CD4-positive, alpha-beta T cell treated with Interleukin-17A for 1 hour (primary cell): ENCODE measurements around the gene FNIP2.
"Not testable (repeated sequence)": the region's sequence is repeated elsewhere in the genome, so short reads cannot be mapped to it uniquely, and the experiment has no call there.

Experiments
- DNase-seq: peaks from one replicate; pipeline ENCODE4 v3.0.0-alpha.2; 2020

FNIP2 gene

DNA sequence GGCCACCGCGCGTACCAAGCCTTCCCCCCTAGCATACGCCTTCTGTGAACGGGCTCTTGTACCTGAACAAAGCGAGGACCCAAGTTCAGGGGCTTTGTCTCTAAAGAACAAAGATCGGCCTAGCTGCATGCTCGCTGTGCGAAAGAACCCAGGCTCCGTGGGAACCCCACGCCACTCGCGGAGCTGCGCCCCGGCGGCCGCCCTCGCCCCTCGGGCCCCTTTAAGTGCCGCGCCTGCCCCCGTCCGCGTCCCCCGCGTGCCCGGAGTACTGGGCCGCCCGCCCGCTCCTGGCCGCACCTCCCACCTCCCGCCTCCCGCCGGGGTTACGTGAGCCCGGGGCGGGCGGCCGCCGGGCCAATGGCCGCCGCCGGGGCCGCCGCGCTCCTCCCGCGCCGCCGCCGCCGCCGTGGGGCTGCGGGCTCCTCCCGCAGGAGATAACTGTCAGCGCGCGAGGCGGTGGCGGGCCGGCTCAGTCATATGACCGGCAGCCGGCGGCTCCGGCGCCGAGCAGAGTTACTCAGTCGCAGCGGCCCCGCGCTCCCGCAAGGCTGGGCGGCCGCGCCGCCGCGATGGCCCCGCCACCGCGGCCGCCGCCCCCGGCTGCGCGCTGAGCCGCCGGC, at the start of gene FNIP2:
Gene FNIP2, plus strand, starts transcription at position 472 of the 620 bp plus-strand sequence. CDS start 187 bp downstream, outside the sequence.
- peak; percentile 75 for DNase-seq

DNA sequence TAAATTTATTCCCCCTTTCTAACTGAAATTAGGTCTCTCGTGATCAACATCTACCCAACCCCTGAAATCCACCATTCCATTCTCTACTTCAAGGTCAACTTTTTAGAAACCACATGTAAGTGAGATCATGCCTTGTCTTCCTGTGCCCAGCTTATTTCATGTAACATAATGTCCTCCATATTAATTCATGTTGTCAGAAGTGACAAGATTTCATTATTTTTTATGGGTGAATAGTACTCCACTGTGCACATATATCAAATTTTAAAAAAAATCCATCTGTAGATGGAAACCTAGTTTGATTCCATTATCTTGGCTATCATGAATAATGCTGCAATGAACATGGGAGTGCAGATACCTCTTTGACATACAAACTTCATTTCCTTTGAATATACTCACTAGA, 47.1 kb upstream of the FNIP2 start:
- DNase-seq: no peak

DNA sequence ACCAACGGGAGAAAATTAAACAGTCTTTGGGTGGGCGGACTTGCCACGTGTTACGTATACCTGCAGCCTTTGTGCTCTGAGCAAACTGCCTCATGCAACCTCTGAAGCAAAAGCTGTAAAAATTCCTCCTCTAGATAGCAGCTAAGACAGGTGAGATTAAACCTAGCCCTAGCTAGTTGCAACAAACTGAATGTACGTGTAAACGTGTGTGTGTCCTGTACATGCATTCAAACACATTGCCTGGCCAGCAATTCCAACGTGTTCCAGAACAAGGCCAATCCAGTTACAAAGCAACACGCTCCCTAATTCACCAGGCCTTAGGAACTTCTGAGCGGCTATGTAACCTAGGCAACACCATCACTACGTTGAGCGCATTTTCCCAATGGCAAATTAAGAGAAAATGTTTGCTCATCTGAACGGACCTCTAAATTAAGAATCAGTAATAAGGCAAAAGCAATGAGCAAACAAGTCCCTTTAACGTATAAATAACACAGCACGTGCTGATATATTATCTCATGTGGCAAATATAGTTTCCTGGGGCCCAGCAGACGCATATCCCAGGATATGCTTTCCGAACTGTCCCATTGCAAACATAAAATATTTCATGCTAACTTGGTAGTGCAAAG, 46.4 kb upstream of the FNIP2 start:
- no peak for DNase-seq

DNA sequence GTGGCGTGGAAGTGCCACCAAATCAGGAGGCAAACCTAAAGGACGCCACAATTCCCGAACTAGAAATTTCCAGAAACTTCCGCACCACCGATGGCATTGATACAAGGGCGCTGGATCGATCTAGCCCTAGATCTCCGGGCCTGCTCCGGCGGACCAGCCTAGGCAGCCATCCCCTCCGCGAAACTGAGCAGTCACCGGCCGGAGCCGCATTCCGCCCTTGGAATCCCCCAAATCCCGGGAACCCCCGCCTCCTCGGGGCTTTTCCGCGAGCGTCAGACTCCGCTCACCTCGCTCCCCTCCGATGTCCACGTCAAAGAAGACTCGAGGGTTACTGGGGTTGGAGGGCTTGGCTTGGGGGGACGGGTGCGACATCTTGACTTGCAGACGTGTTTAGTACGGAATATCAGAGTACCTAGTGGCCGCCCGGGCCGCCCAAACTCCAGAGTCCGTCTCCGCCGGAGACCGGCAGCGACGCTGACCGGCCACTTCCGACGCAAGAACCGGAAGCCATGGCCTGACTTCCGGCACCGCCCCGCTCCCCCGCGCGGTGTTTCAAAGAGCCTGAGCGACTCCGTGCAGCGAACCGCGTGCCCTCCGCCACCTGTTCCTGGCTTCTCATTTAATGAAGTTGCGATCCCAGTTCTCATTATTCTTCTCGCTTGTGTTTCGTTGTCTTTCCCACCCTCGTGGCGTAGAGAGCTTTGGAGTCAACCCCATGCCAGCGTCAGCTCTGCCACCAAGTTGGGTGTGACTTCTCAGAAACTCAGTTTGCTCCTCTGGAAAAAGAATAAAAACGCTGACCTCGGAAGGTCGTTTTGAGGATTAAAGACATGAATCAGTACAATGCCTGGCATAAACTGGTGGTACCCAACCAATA, 45.7 kb upstream of the FNIP2 start, which contains the start of gene PPID:
Gene PPID, minus strand, starts transcription at position 480 of the 877 bp plus-strand sequence. Its CDS starts 108 bp downstream, at position 372.
- peak; percentile 84 for DNase-seq

DNA sequence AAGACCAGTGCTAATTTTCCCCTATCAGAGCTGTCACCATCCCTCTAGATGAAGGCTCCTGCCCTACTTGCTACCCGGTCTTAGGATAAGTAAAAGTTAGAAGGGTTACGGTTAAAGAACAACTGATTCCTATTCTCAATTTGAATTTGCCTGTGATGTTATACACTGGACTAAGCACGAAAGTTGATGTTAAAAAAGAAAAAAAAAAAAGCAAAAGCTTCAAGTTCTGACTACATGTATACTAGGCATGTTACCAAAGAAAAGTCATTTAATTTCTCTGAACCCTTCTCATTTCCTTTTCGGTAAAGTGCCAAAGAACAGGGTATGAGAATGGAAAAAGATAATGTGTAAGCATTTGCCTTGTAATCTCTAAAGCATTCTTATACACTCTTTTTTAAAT, 44.2 kb upstream of the FNIP2 start:
- no peak for DNase-seq

DNA sequence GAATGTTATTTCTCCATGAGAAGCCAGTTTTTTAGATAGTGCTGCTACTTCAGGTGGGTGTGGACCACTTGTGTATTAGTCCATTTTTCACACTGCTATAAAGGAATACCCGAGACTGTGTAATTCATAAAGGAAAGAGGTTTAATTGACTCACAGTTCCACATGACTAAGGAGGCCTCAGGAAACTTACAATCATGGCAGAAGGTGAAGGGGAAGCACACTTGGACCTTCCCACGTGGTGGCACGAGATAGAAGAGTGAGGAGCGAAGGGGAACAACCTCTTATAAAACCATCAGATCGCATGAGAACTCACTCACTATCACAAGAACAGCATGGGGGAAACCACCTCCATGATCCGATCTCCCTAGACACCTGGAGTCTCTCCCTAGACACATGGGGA, 42.2 kb upstream of the FNIP2 start:
- DNase-seq: no peak

DNA sequence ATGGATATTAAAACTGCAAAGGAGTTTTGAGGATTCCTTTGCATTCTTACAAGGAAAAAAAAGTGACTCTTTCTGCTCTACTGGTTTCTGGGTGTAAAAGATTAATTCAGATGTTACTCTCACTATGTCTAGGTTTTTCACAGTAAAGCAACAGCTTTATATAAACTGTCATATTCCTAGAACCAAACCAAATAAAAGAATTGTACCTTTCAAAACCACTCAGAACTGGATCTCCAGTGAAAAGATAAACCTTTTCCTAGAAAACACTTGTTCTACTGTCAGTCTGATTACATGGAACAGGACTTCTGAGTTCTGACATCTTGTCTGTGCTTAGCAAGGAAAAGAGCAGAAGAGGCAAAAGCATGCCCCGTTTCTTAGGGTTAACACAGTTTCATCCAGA, 40.6 kb upstream of the FNIP2 start:
- no peak for DNase-seq

DNA sequence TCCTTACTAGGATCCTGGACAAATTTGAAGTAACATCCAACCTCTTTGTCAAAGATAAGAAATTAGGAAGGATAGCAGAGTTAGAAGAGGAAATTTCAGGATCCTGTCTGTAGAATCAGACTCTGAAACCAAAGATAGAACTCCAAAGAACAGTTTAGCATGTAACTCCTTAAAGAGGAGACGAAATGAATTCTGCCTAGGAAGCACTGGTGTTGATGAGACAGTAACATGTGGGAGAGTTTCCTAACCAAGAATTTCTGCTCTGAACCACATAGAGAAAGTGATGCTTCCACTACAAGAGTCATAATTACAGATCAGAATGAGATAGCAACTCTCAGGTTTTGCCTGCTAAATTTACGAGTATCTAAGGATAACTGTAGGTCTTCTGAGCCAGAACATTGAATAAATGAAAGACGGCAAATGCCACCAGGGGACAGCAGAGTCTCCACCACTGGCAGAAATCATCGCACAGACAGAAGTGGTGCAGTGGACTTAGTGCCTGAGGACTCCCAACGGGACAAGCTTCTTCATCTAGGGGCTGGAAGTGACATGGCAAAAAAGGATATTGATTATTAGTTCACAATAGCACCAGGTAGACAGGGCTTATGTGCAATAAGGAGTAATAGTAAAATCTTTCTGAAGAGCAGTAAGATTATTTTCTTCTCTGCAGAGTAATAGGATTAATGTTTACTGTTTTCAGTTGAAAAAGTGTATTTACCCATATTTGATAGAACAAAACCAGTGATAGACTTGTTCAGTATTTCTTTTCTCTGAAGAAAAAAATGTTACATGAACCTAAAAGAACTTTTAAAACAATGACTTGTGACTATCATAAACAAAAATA, 38.9 kb upstream of the FNIP2 start:
- DNase-seq: peak; percentile 63

DNA sequence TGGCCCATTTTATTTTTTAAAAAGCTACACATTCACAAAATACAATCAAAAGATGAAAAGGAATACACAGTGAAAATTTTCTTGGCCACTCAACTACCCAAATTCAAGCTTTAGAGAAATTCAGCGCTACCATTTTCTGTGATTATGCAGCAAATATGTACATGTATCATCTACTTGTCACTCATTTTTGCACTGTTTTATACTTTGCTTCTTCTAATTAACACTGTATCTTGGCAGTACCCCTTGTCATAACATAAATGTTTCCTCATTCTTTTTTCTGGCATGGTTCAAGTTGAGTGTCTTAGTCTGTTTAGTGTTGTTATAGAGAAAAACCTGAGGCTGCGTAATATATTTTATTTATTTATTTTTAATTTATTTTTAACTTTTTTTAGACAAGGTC, 30.0 kb upstream of the FNIP2 start:
- no peak for DNase-seq

DNA sequence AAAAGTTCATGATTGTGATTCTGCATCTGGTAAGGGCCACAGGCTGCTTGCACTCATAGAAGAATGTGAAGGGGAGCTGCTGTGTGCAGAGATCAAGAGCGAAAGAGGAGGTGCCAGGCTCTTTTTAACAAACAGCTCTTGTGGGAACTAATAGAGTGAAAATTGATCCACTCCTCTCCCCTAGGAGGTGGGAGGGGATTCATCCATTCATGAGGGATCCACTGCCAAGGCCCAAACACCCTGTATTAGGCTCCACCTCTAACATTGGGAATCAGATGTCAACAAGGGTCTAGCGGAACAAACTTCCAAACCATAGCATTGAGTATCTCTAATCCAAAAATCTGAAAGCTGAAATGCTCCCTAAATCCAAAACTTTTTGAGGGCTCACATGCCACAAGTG, 29.2 kb upstream of the FNIP2 start:
- no peak for DNase-seq

DNA sequence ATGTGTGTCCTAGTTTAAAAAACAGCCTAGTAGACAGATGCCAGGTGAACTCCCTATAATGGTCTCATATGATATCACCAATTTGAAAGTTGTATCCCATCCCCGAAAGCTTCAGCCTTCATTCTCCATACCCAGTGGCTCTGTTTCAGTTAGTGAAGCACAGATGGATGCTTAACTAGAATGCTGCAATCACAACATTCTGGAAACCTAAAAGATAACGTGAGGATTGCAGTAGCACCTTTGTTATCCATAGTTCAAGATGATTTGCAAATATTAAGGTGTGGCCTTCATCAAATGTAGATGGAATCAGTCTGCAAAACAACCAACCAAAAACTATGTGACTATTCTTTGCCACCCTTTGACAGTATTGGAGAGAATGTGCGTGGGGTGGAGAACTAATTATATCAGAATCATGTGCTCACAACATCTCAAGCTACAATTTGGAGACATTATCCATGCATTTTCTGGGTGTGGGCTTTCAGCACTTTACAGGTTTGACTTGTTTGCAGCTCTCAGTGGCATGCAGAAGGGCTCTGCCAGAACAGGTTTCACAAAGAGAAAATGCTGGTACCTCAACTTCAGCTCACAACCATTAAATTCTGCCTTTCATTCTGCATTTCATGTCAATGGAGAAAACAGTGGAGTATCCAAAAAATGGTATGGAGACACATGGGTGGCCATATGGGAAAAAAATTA, 27.4 kb upstream of the FNIP2 start:
- no peak for DNase-seq

DNA sequence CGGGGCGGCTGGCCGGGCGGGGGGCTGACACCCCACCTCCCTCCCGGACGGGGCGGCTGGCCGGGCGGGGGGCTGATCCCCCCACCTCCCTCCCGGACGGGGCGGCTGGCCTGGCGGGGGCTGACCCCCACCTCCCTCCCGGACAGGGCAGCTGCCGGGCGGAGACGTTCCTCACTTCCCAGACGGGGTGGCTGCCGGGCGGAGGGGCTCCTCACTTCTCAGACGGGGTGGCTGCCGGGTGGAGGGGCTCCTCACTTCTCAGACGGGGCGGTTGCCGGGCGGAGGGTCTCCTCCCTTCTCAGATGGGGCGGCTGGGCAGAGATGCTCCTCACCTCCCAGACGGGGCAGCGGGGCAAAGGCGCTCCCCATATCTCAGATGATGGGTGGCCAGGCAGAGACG, 22.3 kb upstream of the FNIP2 start:
- DNase-seq: not testable (repeated sequence)

DNA sequence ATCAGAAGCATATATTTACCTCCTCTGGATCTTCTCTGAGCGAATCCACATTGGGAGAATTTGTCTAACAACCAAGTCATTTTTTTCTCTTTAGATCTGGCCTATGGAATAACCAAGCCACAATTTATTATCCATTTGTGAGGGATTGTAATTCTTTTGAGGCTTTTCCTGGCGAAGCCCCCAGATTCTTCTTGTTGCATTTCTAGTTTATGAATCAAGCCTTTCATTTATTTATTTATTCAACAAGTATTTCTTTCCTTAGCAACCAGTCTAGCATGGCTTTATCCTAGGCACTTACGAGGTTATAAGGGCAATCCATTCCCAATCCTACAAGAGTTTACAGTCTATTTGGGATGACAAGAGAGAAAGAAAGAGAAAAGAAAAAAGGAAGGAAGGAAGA, 18.4 kb upstream of the FNIP2 start:
- DNase-seq: no peak

DNA sequence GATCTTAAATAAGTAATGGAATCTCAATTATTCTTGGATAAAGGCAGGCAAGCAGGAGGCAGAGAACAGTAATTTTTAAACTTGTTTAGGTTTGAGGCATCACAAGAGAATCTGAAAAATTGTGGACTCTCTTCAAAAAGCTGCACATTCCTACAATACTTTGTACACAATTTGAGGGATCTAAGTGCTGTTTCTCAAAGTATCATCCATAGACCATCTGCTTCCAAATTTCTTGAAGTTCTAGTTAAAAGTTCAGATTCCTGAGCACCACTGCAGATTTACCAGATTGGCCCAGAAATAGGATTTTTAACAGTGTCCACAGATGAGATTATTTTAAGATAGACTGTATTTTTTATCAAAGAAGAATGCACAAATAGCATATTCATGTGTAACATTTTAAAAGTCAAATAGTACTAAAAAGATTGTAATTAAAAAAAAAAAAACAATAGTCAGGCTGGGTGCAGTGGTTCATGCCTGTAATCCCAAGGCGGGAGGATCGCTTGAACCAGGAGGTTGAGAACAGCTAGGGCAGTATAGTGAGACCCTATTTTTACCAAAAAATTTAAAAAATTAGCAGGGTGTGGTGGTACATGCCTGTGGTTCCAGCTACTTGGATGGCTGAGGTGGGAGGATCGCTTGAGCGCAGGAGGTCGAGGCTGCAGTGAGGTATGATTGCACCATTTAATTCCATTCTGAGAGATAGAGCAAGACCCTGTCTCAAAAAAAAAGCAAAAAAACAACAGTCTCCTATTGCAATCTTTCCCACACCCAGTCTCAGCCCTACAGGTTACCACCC, 14.2 kb upstream of the FNIP2 start:
- no peak for DNase-seq

DNA sequence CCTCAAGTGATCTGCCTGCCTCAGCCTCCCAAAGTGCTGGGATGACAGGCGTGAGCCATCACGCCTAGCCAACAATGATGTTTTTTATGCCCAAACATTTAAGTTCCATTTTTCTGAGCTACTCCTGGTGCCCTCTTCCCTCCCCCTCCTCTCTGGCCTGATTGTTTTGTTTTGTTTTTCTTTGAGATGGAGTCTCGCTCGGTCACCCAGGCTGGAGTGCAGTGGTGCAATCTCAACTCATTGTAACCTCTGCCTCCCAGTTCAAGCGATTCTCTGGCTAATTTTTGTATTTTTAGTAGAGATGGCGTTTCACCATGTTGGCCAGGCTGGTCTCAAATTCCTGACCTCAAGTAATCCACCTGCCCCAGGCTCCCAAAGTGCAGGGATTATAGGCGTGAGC, 13.0 kb upstream of the FNIP2 start:
- DNase-seq: not testable (repeated sequence)

DNA sequence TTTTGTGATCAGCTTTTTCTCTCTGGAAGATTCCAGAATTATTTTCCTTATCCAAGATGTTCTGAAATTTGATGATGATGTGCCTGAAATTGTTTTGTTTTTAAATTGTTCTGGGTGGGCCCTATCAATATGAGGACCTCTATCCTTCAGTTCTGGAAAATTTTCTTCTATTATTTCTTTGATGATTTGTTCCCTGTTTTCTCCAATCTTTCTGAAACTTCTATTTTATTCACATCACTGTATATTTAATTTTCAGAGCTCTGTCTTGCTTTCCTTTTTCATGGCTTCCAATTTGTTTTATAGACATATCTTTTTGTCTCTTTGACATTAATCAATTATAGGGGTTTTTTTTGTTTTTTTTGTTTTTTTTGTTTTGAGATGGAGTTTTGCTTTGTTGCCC, 12.2 kb upstream of the FNIP2 start:
- DNase-seq: no peak

DNA sequence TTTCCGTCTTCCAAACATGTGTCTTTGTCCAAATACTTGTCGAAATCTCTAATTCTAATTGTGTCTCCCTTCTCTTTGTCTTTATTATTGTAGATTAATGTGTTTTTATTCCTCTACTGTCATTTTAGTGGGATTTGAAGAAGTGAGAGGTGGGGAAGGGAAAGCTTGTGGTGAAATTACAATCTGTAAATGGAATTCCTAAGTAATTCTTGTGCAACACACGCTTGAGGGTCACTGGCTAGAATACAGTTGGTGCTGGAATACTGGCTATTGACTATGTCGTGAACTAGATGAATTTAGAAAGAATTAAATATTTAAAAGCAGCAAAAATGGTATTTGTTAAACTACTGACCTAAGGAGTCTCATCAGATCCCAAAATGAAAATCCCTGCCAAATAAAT, 10.7 kb upstream of the FNIP2 start:
- DNase-seq: no peak

DNA sequence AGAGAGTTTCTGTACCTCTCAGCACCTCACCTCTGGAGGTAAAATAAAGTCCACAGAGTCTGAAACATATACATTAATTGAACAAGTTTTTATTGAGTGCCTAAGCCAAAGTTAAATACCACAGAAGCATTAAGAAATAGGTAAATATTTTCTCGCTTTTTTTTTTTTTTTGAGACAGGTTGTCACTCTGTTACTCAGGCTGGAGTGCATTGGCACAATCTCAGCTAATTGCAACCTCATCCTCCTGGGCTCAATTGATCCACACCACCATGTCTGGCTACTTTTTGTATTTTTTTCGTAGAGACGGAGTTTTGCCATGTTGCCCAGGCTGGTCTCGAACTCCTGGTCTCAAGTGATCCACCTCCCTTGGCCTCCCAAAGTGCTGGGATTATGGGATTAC, 10.1 kb upstream of the FNIP2 start:
- no peak for DNase-seq

DNA sequence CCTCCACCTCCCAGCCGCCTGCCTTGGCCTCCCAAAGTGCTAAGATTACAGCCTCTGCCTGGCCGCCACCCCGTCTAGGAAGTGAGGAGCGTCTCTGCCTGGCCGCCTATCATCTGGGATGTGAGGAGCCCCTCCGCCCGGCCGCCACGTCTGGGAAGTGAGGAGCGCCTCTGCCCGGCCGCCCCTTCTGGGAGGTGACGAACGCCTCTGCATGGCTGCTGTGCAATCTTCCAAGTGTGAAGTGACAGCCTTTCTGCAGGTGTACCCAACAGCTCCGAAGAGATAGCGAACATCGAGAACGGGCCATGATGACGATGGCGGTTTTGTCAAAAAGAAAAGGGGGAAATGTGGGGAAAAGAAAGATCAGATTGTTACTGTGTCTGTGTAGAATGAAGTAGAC, 9.3 kb upstream of the FNIP2 start:
- not testable (repeated sequence) for DNase-seq

DNA sequence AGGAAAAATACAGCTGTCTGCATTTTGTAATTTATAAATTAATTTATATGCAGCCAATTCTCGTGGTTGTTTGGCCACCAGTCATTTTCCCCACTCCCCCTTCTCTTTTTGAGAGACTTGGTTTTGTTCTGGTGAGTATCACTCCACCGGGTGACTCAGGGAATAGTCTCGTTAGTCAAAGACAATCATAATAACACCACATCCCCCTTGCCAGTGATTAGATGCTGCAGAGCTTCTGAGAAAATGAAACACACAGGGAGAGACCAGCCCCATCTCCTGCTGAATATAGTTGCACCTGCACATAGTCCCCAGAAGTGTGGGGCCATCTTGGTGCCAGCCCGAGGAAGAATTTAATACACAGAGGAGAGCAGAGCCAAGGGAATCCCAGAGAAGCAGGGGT, 8.0 kb upstream of the FNIP2 start:
- no peak for DNase-seq

DNA sequence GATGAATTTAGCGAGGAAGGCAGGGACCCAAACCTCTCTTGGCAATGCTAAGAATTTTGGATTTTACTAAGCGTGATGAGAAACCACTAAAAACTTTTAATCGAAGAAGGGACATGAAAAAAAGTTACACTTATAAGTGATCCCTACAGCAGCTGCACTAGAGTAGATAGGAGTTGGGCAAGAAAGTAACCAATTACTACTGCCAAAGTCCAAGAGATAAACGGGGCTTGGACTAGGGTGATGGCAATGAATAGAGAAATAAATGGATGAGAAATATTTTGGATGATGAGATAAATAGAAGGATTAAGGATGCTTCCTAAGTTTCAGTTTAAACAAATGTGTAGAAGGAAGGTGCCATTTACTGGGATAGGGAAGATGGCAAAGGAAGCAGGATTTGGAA, 6.3 kb upstream of the FNIP2 start:
- no peak for DNase-seq

DNA sequence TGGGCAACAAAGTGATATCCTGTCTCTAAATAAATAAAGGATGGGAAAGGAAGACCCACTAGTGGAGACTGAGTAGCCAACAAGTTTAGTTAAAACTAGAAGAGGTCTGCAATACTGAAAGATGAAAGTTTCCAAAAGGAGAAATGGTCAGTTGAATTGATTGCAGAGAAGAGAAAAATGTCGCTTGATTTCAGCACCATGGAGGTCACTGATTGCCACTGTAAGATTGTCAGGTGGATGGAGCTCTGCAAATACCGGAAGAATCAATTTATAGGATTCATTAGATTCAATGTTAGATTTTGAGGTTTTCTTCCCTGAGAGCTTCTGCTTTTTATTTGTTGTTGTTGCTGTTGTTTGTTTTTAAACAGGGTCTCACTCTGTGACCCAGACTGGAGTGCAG, 5.4 kb upstream of the FNIP2 start:
- DNase-seq: no peak
